ENCODE results near the gene PKM.

DNA sequence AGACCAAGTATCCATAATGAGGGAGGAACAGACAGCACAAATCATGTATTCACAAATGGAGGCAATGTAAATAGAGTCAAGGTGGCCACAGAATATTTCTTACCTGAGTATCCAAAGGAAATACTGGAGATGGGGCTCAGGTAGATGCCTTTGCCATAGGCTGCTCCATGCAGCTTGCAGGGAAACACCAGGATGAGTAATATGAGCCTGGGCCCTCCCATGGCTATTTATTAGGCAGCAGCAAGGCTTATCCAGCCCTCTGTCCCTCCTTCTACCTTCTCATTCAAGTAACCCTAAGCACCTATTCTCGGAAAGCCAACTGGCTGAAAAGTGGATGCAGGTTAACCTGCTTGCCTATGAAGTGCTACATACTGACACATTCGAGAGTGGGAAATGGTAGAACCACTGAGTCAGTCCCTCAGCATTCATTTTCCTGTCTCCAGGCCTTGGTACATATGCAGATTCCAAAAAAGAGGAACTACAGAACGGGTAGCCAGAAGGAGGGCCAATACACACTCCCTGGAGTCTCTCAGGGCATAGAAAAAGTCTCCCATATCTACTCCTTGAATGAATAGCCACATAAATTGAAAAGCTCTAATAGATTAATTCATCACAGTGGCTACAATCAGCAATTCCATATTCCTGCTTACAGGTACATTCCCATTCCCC lies 18.3 kb upstream of the PKM start:
- TF ChIP-seq, protein P1, sequence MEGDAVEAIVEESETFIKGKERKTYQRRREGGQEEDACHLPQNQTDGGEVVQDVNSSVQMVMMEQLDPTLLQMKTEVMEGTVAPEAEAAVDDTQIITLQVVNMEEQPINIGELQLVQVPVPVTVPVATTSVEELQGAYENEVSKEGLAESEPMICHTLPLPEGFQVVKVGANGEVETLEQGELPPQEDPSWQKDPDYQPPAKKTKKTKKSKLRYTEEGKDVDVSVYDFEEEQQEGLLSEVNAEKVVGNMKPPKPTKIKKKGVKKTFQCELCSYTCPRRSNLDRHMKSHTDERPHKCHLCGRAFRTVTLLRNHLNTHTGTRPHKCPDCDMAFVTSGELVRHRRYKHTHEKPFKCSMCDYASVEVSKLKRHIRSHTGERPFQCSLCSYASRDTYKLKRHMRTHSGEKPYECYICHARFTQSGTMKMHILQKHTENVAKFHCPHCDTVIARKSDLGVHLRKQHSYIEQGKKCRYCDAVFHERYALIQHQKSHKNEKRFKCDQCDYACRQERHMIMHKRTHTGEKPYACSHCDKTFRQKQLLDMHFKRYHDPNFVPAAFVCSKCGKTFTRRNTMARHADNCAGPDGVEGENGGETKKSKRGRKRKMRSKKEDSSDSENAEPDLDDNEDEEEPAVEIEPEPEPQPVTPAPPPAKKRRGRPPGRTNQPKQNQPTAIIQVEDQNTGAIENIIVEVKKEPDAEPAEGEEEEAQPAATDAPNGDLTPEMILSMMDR (IDR thresholded peaks at IDR 0.05), result no peak
- TF ChIP-seq POLR2A (IDR thresholded peaks at IDR 0.05), result no peak
- no peak for TF ChIP-seq POLR2AphosphoS5 (IDR thresholded peaks at IDR 0.05)

Data from sigmoid colon (tissue), 4 donors.